Activated CD8-positive, alpha-beta memory T cell treated with anti-CD3 and anti-CD28 coated beads, Interleukin-2, amount 10 ng/mL, durations not matched to agents 7 days and 5 days (primary cell): Measurements from ENCODE around the gene RNU1-2. TPM values are rescaled to one million over a fixed set of nuclear protein-coding genes. Genes with fewer than 3 reads are reported as not detected.
"Not testable (repeated sequence)": the region's sequence is repeated elsewhere in the genome, so short reads cannot be mapped to it uniquely, and the experiment has no call there.

ENCODE experiments used
- ATAC-seq: fragments of 150-1000 bp; cut with Tn5 transposase; one replicate; pipeline ENCODE4 v1.10.0; 2021; ENCODE audit warnings: moderate library complexity
- CTCF ChIA-PET: fragments of 350-600 bp; sonication (Branson Sonifier 250); formaldehyde crosslinking; loops from one replicate; lab custom pipeline; 2021; ENCODE audit warnings: antibody characterized with exemption; lab: Charles Lee
- DNase-seq: peaks from one replicate; pipeline ENCODE4 v3.0.0-alpha.2; 2020
- H3K27ac Mint-ChIP-seq: one replicate; pipeline ENCODE4 v1.8.0; 2021; ENCODE audit warnings: mild to moderate bottlenecking, mixed read lengths
- H3K27me3 Mint-ChIP-seq: one replicate; pipeline ENCODE4 v1.8.0; 2021; ENCODE audit warnings: mixed read lengths
- H3K36me3 Mint-ChIP-seq: one replicate; pipeline ENCODE4 v1.8.0; 2021; ENCODE audit warnings: mild to moderate bottlenecking, mixed read lengths
- H3K4me1 Mint-ChIP-seq: one replicate; pipeline ENCODE4 v1.8.0; 2021; ENCODE audit warnings: mixed read lengths
- H3K4me3 Mint-ChIP-seq: one replicate; pipeline ENCODE4 v1.8.0; 2021; ENCODE audit warnings: mild to moderate bottlenecking, moderate library complexity, mixed read lengths
- H3K9me3 Mint-ChIP-seq: one replicate; pipeline ENCODE4 v1.8.0; 2022; ENCODE audit warnings: low read depth, mixed read lengths
- total RNA-seq, 2 experiments: library from RNA; stranded (reverse); gene quantifications; one replicate each; pipeline ENCODE4 v1.2.3, GENCODE V29; 2021

Gene RNU1-2
- total RNA-seq, 2 experiments from 2014 or later, result 922 to 3,744 TPM

DNA sequence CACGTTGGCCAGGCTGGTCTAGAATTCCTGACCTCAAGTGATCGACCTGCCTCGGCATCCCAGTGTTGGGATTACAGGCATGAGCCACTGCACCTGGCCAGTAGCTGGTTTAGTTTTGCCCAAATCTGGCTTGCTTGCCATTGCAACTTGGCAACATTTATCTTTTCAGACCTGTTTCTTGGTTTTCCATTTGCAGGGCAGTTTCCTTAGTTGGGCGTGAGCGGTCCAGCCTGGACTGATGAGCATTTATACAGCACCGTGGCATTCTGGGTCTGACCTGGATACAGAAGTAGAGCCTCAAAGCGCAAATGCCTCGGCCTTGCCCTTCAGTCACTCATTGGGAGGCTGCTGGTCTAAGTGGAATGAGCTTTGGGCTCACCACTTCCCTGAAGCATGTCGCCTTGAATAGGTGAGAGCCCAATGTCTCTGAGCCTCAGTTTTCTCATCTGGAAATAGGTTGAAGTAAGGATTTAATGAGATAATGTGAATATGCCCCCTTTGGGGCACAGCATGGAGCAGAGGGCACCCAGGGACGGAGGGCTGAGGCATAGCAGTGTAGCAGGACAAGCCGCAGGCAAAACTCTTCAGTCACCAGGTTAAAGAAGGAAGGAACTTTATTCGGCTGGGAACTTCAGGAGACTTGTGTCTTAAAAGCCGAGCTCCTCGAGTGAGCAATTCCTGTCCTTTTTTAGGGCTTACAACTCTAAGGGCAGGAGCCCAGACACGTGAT is 23.3 kb downstream of the RNU1-2 start:
- not testable (repeated sequence) for DNase-seq, H3K9me3 Mint-ChIP-seq, H3K36me3 Mint-ChIP-seq, H3K27me3 Mint-ChIP-seq, H3K27ac Mint-ChIP-seq, H3K4me3 Mint-ChIP-seq, ATAC-seq
- CTCF ChIA-PET, result interaction anchor here (1.0 kb wide), 2 partner anchors 12 to 42 kb away, joined by 3 to 4 read pairs; no protein-coding TSS in a partner anchor
- H3K4me1 Mint-ChIP-seq, result peaks cover 25% of the 10 kb centered on the region

GRCh38 chr1:16920951-16921350 is 25.2 kb downstream of the RNU1-2 start:
- CTCF ChIA-PET, result interaction anchor here (1.3 to 1.4 kb wide), 2 partner anchors 31 to 39 kb away, joined by 3 to 8 read pairs; no protein-coding TSS in a partner anchor

GRCh38 chr1:16921391-16922185 is 25.8 kb downstream of the RNU1-2 start, which contains the start of gene CROCC:
Gene CROCC, plus strand, starts transcription at chr1:16921931. Its CDS starts 88 bp downstream, at chr1:16922019.
- no peak within 1 kb of the TSS for H3K27ac Mint-ChIP-seq
- no peaks in the 10 kb centered on the region for H3K27me3 Mint-ChIP-seq
- CTCF ChIA-PET, result interaction anchor here (1.0 to 1.4 kb wide), 3 partner anchors 30 to 39 kb away, joined by 3 to 8 read pairs (median 3); no protein-coding TSS in a partner anchor
- DNase-seq, result peak; percentile 80
- peak; percentile 78 for ATAC-seq
- H3K9me3 Mint-ChIP-seq, result no peaks in the 10 kb centered on the region
- peak within 1 kb of the TSS; percentile 41 for H3K4me3 Mint-ChIP-seq
- peaks cover 19% of the 10 kb centered on the region for H3K4me1 Mint-ChIP-seq
- H3K36me3 Mint-ChIP-seq, result no peaks in the 10 kb centered on the region

More at GRCh38 chr1:16920951-16921350, 25.2 kb downstream of the RNU1-2 start:
- ATAC-seq, result no peak
- H3K36me3 Mint-ChIP-seq, result no peaks in the 10 kb centered on the region
- H3K9me3 Mint-ChIP-seq, result no peaks in the 10 kb centered on the region
- H3K4me3 Mint-ChIP-seq, result no peak overlapping the region
- no peaks in the 10 kb centered on the region for H3K27me3 Mint-ChIP-seq
- H3K27ac Mint-ChIP-seq, result no peak overlapping the region
- DNase-seq, result no peak
- peaks cover 19% of the 10 kb centered on the region for H3K4me1 Mint-ChIP-seq

- H3K9me3 Mint-ChIP-seq, result no peaks in the 10 kb centered on the region
- ATAC-seq (no peak), DNase-seq (no peak)
- no peaks in the 10 kb centered on the region for H3K36me3 Mint-ChIP-seq
- CTCF ChIA-PET, result no interaction called here
- H3K4me3 Mint-ChIP-seq, result no peak overlapping the region
- peaks cover 19% of the 10 kb centered on the region for H3K4me1 Mint-ChIP-seq
- no peaks in the 10 kb centered on the region for H3K27me3 Mint-ChIP-seq
- H3K27ac Mint-ChIP-seq, result no peak overlapping the region
These were observed 26.7 kb downstream of the RNU1-2 start for GRCh38 chr1:16922466-16922865.

GRCh38 chr1:16922885-16923431 is 27.2 kb downstream of the RNU1-2 start:
- peaks cover 19% of the 10 kb centered on the region for H3K4me1 Mint-ChIP-seq
- H3K27ac Mint-ChIP-seq, result no peak overlapping the region
- H3K36me3 Mint-ChIP-seq, result no peaks in the 10 kb centered on the region
- no peaks in the 10 kb centered on the region for H3K9me3 Mint-ChIP-seq
- no peaks in the 10 kb centered on the region for H3K27me3 Mint-ChIP-seq
- DNase-seq (no peak), ATAC-seq (no peak)
- CTCF ChIA-PET, result no interaction called here
- H3K4me3 Mint-ChIP-seq, result no peak overlapping the region

DNA sequence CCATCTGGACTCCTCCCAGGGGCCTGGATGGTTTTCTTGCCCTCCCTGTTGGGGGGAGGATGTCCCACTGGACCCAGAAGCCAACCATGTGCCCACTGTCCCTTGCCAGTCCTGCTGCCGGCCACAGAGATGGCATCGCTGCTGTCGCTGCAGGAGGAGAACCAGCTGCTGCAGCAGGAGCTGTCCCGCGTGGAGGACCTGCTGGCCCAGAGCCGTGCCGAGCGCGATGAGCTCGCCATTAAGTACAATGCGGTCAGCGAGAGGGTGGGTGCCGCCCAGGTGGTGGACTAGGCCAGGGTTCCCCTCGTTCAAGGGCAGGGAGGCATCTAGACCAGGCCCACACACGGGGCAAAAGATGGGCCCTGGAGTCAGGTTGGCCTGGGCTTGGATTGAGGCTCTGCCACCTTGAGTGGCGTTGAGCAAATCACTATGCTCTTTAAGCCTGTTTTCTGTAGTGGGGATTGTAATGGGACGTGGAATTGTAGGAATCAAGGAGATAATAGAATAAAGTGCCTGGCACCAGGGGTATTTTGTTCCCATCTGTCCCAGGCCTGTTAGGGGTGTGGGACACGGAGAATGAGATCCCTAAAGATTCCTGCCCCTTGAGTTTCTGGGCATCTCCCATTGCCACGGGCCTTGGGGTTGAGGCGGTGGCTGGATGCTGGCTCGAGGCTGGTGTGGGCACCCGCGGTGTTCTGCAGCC is 28.6 kb downstream of the RNU1-2 start:
- Mint-ChIP-seq H3K27ac (no peak overlapping the region), H3K4me1 (peaks cover 19% of the 10 kb centered on the region), H3K36me3 (no peaks in the 10 kb centered on the region), H3K9me3 (no peaks in the 10 kb centered on the region), H3K27me3 (no peaks in the 10 kb centered on the region), H3K4me3 (no peak overlapping the region)
- no peak for ATAC-seq
- no peak for DNase-seq
- CTCF ChIA-PET, result no interaction called here

GRCh38 chr1:16924919-16925477 is 29.2 kb downstream of the RNU1-2 start:
- no peak for ATAC-seq
- Mint-ChIP-seq H3K4me1 (peaks cover 19% of the 10 kb centered on the region), H3K36me3 (no peaks in the 10 kb centered on the region), H3K4me3 (no peak overlapping the region), H3K27me3 (no peaks in the 10 kb centered on the region), H3K27ac (no peak overlapping the region), H3K9me3 (no peaks in the 10 kb centered on the region)
- no peak for DNase-seq
- CTCF ChIA-PET, result interaction anchor here (1.5 kb wide), 1 partner anchor 27 kb away, joined by 4 read pairs; no protein-coding TSS in a partner anchor

DNA sequence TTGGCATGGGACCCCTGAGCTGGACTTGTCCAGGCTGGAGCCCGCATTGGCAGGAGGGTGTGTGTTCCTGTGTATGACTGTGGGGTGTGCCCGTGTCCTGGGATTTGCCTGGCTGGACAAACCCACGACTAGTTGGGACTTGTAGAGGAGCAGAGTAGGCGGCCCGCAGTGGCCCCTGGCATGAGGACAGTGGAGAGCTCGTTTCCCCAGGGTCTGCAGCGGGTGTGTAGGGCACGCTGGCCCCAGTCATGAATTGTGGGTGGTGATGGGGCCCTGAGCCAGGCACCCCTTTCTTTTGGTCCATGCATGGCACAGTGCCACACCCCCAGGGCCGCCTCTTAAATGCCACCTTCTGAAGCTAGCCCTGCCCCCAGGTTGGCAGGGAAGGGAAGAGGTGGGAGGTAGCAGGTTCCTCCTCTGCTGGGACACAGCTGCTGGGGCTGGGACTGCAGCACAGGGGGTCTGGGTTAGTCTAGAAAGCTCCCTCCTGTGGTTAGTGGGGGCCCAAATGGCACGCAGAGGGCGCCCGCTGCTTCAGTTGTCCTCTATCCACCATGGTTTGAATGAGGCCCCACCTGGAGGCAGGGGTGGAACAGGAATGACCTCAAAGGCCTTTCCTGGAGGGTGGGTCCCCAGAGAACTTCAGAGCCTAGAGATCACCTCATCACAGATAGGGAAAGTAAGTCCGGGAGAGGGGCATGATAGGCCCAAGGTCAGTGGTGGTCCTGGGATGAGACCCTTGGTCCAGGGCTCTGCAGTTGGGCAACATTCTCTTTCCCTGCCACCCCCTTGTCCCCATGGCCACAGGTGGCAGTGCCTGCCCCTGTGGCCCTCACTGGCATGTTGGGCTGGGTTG is 30.1 kb downstream of the RNU1-2 start:
- Mint-ChIP-seq H3K36me3 (no peaks in the 10 kb centered on the region), H3K27ac (no peak overlapping the region), H3K27me3 (no peaks in the 10 kb centered on the region), H3K4me3 (no peak overlapping the region), H3K4me1 (peaks cover 19% of the 10 kb centered on the region), H3K9me3 (no peaks in the 10 kb centered on the region)
- ATAC-seq (no peak), DNase-seq (no peak)
- CTCF ChIA-PET, result interaction anchor here (1.5 kb wide), 1 partner anchor 26 kb away, joined by 4 read pairs; no protein-coding TSS in a partner anchor

DNA sequence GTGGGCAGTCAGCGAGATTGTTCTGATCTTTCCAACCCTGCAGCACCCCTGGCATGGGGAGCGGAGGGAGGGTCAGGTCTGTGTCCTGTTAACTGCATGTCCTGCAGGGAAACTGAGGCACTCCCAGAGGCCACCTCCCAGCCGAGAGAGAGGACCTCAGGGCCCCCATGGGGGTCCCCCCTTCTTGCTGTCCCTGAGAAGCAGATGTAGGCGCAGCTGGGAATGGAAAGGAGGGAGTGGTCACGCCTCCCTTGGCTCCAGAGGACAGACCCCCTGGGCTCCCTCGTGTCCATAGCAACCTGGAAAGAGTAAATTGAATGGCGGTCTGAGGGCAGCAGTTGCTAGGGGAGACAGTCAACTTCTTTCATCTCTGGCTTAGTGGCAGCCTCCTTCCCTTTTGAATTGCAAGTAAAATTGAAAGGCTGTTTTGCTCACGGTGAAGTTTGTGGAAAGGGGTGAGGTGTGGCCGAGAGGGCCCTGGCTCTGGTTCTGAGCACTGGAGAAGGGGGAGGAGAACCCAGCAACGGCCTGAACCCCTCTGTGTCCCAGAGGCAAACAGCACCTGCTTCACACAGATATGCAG is 30.8 kb downstream of the RNU1-2 start:
- H3K9me3 Mint-ChIP-seq, result no peaks in the 10 kb centered on the region
- no peak overlapping the region for H3K4me3 Mint-ChIP-seq
- ATAC-seq, result no peak
- no peaks in the 10 kb centered on the region for H3K36me3 Mint-ChIP-seq
- no peak for DNase-seq
- CTCF ChIA-PET, result interaction anchor here (1.5 kb wide), 1 partner anchor 25 kb away, joined by 4 read pairs; no protein-coding TSS in a partner anchor
- H3K4me1 Mint-ChIP-seq, result peaks cover 13% of the 10 kb centered on the region
- no peak overlapping the region for H3K27ac Mint-ChIP-seq
- H3K27me3 Mint-ChIP-seq, result no peaks in the 10 kb centered on the region

GRCh38 chr1:16927256-16927655 is 31.5 kb downstream of the RNU1-2 start:
- Mint-ChIP-seq H3K9me3 (no peaks in the 10 kb centered on the region), H3K4me1 (peaks cover 6% of the 10 kb centered on the region), H3K27ac (no peak overlapping the region), H3K4me3 (no peak overlapping the region), H3K27me3 (no peaks in the 10 kb centered on the region), H3K36me3 (no peaks in the 10 kb centered on the region)
- CTCF ChIA-PET, result interaction anchor here (1.5 kb wide), 1 partner anchor 24 kb away, joined by 4 read pairs; no protein-coding TSS in a partner anchor
- no peak for DNase-seq
- ATAC-seq, result peak; percentile 13

DNA sequence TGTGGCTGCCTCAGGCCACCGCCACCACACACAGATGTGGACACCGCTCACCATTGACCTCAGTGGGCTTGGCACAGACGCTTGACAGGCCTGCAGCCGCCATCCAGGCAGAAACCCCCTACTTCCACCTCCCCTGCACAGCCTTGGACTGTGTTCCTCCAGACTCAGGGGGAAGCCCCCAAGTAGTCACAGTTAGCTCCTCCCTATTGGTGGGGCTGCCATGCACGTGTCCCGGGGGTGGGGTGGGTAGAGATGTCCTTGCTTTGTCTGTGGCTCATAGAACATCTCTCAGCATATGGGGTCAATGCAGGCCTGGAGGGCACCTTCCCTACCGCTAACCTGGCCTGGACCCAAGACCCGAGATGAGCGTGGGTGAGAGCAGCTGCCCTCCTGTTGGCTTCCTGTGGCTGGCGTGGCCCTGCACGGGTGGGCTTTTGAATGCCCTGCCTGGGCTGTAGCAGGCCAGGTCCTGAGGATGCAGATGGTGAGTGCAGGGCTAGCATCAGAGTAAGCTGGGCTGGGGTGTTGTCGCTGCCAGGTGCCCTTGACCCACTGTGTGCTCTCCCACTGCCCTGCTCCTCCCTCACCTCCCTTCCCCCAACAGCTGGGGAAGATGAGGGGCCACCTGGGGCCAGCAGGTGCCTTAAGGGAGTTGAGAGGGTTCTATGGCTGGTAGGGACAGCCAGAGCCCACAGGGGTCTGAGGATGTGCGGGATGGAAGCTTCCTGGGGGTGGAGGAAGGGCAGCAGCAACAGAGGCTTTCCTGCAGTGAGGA is 32.1 kb downstream of the RNU1-2 start:
- CTCF ChIA-PET, result interaction anchor here (0.9 to 1.5 kb wide), 2 partner anchors 24 to 147 kb away, joined by 3 to 4 read pairs; no protein-coding TSS in a partner anchor
- H3K27me3 Mint-ChIP-seq, result no peaks in the 10 kb centered on the region
- no peak overlapping the region for H3K27ac Mint-ChIP-seq
- ATAC-seq, result peak; percentile 13
- no peaks in the 10 kb centered on the region for H3K36me3 Mint-ChIP-seq
- H3K4me1 Mint-ChIP-seq, result peaks cover 5% of the 10 kb centered on the region
- no peak overlapping the region for H3K4me3 Mint-ChIP-seq
- no peaks in the 10 kb centered on the region for H3K9me3 Mint-ChIP-seq
- DNase-seq, result no peak
